HEK293 (cell line): ENCODE results near the gene CCL4.

Experiments used
- CTCF ChIP-seq: fragments of 450-650 bp; formaldehyde crosslinking; IDR thresholded peaks from 2 replicates; pipeline ENCODE4 v1.5.1; 2016; ENCODE audit warnings: missing biosample characterization, missing genetic modification characterization
- KLF10 ChIP-seq: fragments of 450-650 bp; IDR thresholded peaks from 2 replicates; pipeline ENCODE4 v1.5.1; 2018; ENCODE audit warnings: missing biosample characterization, mild to moderate bottlenecking, missing genetic modification characterization
- SP2 ChIP-seq: fragments of 450-650 bp; formaldehyde crosslinking; IDR thresholded peaks from 2 replicates; pipeline ENCODE4 v1.5.1; 2016; ENCODE audit warnings: missing biosample characterization, missing genetic modification characterization
- YY1 ChIP-seq: fragments of 450-650 bp; formaldehyde crosslinking; IDR thresholded peaks from 2 replicates; pipeline ENCODE4 v1.5.1; 2018; ENCODE audit warnings: missing biosample characterization, missing genetic modification characterization
- ZNF211 ChIP-seq: fragments of 450-650 bp; formaldehyde crosslinking; IDR thresholded peaks from 2 replicates; pipeline ENCODE4 v1.5.1; 2016; ENCODE audit warnings: low read depth, missing biosample characterization, missing genetic modification characterization
- ZNF521 ChIP-seq: fragments of 450-650 bp; formaldehyde crosslinking; IDR thresholded peaks from 2 replicates; pipeline ENCODE4 v1.5.1; 2017; ENCODE audit warnings: missing biosample characterization, mild to moderate bottlenecking, missing genetic modification characterization

GRCh38 chr17:36089888-36090836 lies 13.5 kb upstream of the CCL4 start, which contains the start of gene CCL3:
- TF ChIP-seq KLF10 (tag by site-specific recombination): no peak
- TF ChIP-seq YY1 (tag by site-specific recombination): no peak
- no peak for TF ChIP-seq CTCF (tag by site-specific recombination)
- no peak for TF ChIP-seq ZNF521
- TF ChIP-seq SP2: no peak
- TF ChIP-seq ZNF211 (tag by site-specific recombination): no peak
